Measurements from ENCODE around the gene UCKL1.
A peak's percentile ranks its signal among the peaks of the same experiment; 100 is the strongest.

UCKL1 gene

GRCh38 chr20:63893999-63894357 is 62.2 kb downstream of the UCKL1 start:
- no peaks in the 10 kb centered on the region for H3K27me3 ChIP-seq
- H3K4me1 ChIP-seq, result peaks cover 54% of the 10 kb centered on the region
- H3K4me3 ChIP-seq, result peak overlapping the region; percentile 73; the same call in 1 of the 2 replicates
- H3K27ac ChIP-seq, result no peak overlapping the region
- H3K9ac ChIP-seq, result no peak overlapping the region
- peaks cover 89% of the 10 kb centered on the region for H4K20me1 ChIP-seq
- no peak for TF ChIP-seq Cebpa-rat (IDR thresholded peaks at IDR 0.05)
- H3K4me2 ChIP-seq, result peak overlapping the region; percentile 84
- H3K36me3 ChIP-seq, result peaks cover 53% of the 10 kb centered on the region
- no peaks in the 10 kb centered on the region for H3K9me3 ChIP-seq

- Histone ChIP-seq H3K4me2 (no peak overlapping the region), H3K9ac (no peak overlapping the region), H3K36me3 (peaks cover 52% of the 10 kb centered on the region), H3K9me3 (no peaks in the 10 kb centered on the region), H3K27me3 (no peaks in the 10 kb centered on the region), H3K27ac (no peak overlapping the region), H3K4me3 (no peak overlapping the region), H3K4me1 (peaks cover 39% of the 10 kb centered on the region), H4K20me1 (peaks cover 89% of the 10 kb centered on the region)
- no peak for TF ChIP-seq Cebpa-rat (IDR thresholded peaks at IDR 0.05)
Observed at GRCh38 chr20:63892402-63892801, 63.8 kb downstream of the UCKL1 start.

GRCh38 chr20:63891061-63892002 is 64.9 kb downstream of the UCKL1 start:
- no peak for TF ChIP-seq Cebpa-rat (IDR thresholded peaks at IDR 0.05)
- no peak overlapping the region for H3K27ac ChIP-seq
- H3K9ac ChIP-seq, result no peak overlapping the region; the same call in 1 of the 2 replicates
- peaks cover 87% of the 10 kb centered on the region for H4K20me1 ChIP-seq
- H3K4me3 ChIP-seq, result no peak overlapping the region
- H3K9me3 ChIP-seq, result no peaks in the 10 kb centered on the region
- H3K27me3 ChIP-seq, result no peaks in the 10 kb centered on the region
- H3K4me2 ChIP-seq, result peak overlapping the region; percentile 3; the same call in 1 of the 2 replicates
- H3K4me1 ChIP-seq, result peaks cover 28% of the 10 kb centered on the region
- H3K36me3 ChIP-seq, result peaks cover 62% of the 10 kb centered on the region

- Histone ChIP-seq H3K36me3 (peaks cover 69% of the 10 kb centered on the region), H3K27me3 (no peaks in the 10 kb centered on the region), H3K4me3 (no peak overlapping the region), H3K4me2 (peak overlapping the region; percentile 3; the same call in 1 of the 2 replicates), H4K20me1 (peaks cover 87% of the 10 kb centered on the region), H3K9me3 (no peaks in the 10 kb centered on the region), H3K27ac (no peak overlapping the region), H3K9ac (no peak overlapping the region; the same call in 1 of the 2 replicates), H3K4me1 (peaks cover 33% of the 10 kb centered on the region)
- TF ChIP-seq Cebpa-rat (IDR thresholded peaks at IDR 0.05), result no peak
Observed at GRCh38 chr20:63890616-63891015, 65.6 kb downstream of the UCKL1 start.

- Histone ChIP-seq H3K27ac (no peak overlapping the region), H4K20me1 (peaks cover 89% of the 10 kb centered on the region), H3K36me3 (peaks cover 73% of the 10 kb centered on the region)
Observed at GRCh38 chr20:63890201-63890576, 66.0 kb downstream of the UCKL1 start.

More at GRCh38 chr20:63890201-63890576, 66.0 kb downstream of the UCKL1 start:
- H3K9me3 ChIP-seq, result no peaks in the 10 kb centered on the region
- H3K4me1 ChIP-seq, result peaks cover 37% of the 10 kb centered on the region
- H3K27me3 ChIP-seq, result no peaks in the 10 kb centered on the region
- no peak overlapping the region for H3K9ac ChIP-seq
- TF ChIP-seq Cebpa-rat (IDR thresholded peaks at IDR 0.05), result peak; percentile 76
- 0 out of 2 replicates have a peak overlapping the region, but pooled peaks have one; percentile 3 for H3K4me2 ChIP-seq
- H3K4me3 ChIP-seq, result no peak overlapping the region

All from BLaER1 (cell line).